HCT116 (cell line): ENCODE measurements around the gene ADCY6. TPM values are rescaled to one million over a fixed set of nuclear protein-coding genes. Genes with fewer than 3 reads are reported as not detected.

Source experiments
- ATAC-seq: fragments of 200-7000 bp; cut with Tn5 transposase; 2 replicates; pipeline ENCODE4 v1.9.1; 2020; ENCODE audit warnings: mild to moderate bottlenecking, moderate library complexity
- BruUV-seq: library from RNA; stranded (reverse); fragments of 400-500 nt; replicated peaks from 2 replicates; lab custom pipeline; 2021; lab: Mats Ljungman, UMichigan
- CTCF ChIA-PET: fragments of 300-600 bp; sonication (Branson Sonifier 250); formaldehyde crosslinking; loops from one replicate; lab custom pipeline; 2021; ENCODE audit warnings: antibody characterized with exemption; lab: Charles Lee
- POLR2A ChIA-PET: fragments of 300-600, 350-600 bp; sonication (Branson Sonifier 250); formaldehyde crosslinking; loops from one replicate; lab custom pipeline; 2021; ENCODE audit warnings: antibody characterized with exemption; lab: Charles Lee
- RAD21 ChIA-PET, 2 experiments: fragments of 300-600 bp; sonication (Branson Sonifier 250); formaldehyde crosslinking; loops; one replicate each; lab custom pipeline; 2023; ENCODE audit warnings: low total read pairs in 2 of 2; ENCODE audit not compliant: uncharacterized antibody in 2 of 2, unreplicated experiment in 2 of 2, low non-redundant PET in 1 of 2; lab: Charles Lee
- DNase-seq: peaks from one replicate; pipeline ENCODE4 v3.0.0-alpha.2; 2010; ENCODE audit warnings: low read depth, low spot score
- H2AFZ ChIP-seq: fragments of 200-600 bp; shearing (Covaris generic), sonication (generic); 2 replicates; pipeline ENCODE4 v1.6.1; 2017; ENCODE audit warnings: low read depth, mixed run types, mixed read lengths, antibody characterized with exemption, low read length; ENCODE audit not compliant: poor library complexity, severe bottlenecking
- H3K27ac ChIP-seq: 2 replicates; pipeline ENCODE4 v1.5.1; 2012; ENCODE audit warnings: low read depth, low read length
- H3K27me3 ChIP-seq: fragments of 200-600 bp; sonication (generic); 2 replicates; pipeline ENCODE4 v1.6.1; 2016; ENCODE audit warnings: mixed run types, low read length, mixed read lengths; ENCODE audit not compliant: insufficient read depth
- H3K36me3 ChIP-seq, 2 experiments: fragments of 200-500 bp in 1 of 2; fragments of 200-600 bp in 1 of 2; sonication (Bioruptor generic) in 1 of 2; sonication (generic) in 1 of 2; 2 replicates each; pipeline versions ENCODE4 v1.5.1 to v1.6.1; 2014 to 2016; ENCODE audit warnings: low read length in 2 of 2, inconsistent platforms in 1 of 2, mixed read lengths in 1 of 2, mixed run types in 1 of 2; ENCODE audit not compliant: insufficient read depth in 2 of 2, control insufficient read depth in 1 of 2
- H3K4me1 ChIP-seq, 2 experiments: fragments of 200-600 bp in 1 of 2; sonication (generic) in 1 of 2; 2 replicates each; pipeline versions ENCODE4 v1.5.1 to v1.6.1; 2012 to 2017; ENCODE audit warnings: low read length in 2 of 2, inconsistent platforms in 1 of 2, mild to moderate bottlenecking in 1 of 2, mixed read lengths in 1 of 2, mixed run types in 1 of 2, moderate library complexity in 1 of 2; ENCODE audit not compliant: insufficient read depth in 2 of 2, control insufficient read depth in 1 of 2
- H3K4me2 ChIP-seq: fragments of 200-600 bp; sonication (generic); 2 replicates; pipeline ENCODE4 v1.6.1; 2017; ENCODE audit warnings: mixed run types, low read length, mixed read lengths
- H3K4me3 ChIP-seq, 2 experiments: fragments of 200-600 bp in 1 of 2; sonication (generic) in 1 of 2; replicated peaks in 1 of 2; 2 replicates each; pipeline ENCODE4 v1.5.1; 2011 to 2016; ENCODE audit warnings: low read length in 2 of 2, control low read depth in 1 of 2, low read depth in 1 of 2, mild to moderate bottlenecking in 1 of 2, mixed read lengths in 1 of 2, mixed run types in 1 of 2
- H3K79me2 ChIP-seq: fragments of 200-600 bp; sonication (generic); 2 replicates; pipeline ENCODE4 v1.6.1; 2017; ENCODE audit warnings: mild to moderate bottlenecking, mixed run types, low read length, moderate library complexity, mixed read lengths; ENCODE audit not compliant: insufficient read depth
- H3K9ac ChIP-seq: fragments of 200-600 bp; sonication (generic); 2 replicates; pipeline ENCODE4 v1.6.1; 2016; ENCODE audit warnings: low read length, mixed read lengths
- H3K9me2 ChIP-seq: fragments of 200-600 bp; sonication (generic), shearing (Covaris generic); 2 replicates; pipeline ENCODE4 v1.6.1; 2017; ENCODE audit warnings: mixed run types, mild to moderate bottlenecking, moderate library complexity; ENCODE audit not compliant: insufficient read depth
- H3K9me3 ChIP-seq, 2 experiments: fragments of 200-500 bp in 1 of 2; fragments of 200-600 bp in 1 of 2; sonication (Bioruptor generic) in 1 of 2; sonication (generic) in 1 of 2; 2 replicates each; pipeline ENCODE4 v1.6.1; 2014 to 2017; ENCODE audit warnings: low read length in 2 of 2, mixed read lengths in 2 of 2, inconsistent platforms in 1 of 2, low read depth in 1 of 2, mild to moderate bottlenecking in 1 of 2, mixed run types in 1 of 2, moderate library complexity in 1 of 2; ENCODE audit not compliant: control insufficient read depth in 1 of 2, insufficient read depth in 1 of 2
- H4K20me1 ChIP-seq: fragments of 200-600 bp; sonication (generic), shearing (Covaris generic); 2 replicates; pipeline ENCODE4 v1.6.1; 2017; ENCODE audit warnings: mixed run types, mild to moderate bottlenecking, moderate library complexity; ENCODE audit not compliant: insufficient read depth
- intact Hi-C: fragments of 100-400 bp; cut with micrococcal nuclease; formaldehyde crosslinking; loops from 2 replicates; pipeline ENCODE4 v1.10.0; 2022
- total RNA-seq: library from RNA; stranded (reverse); gene quantifications from one replicate; pipeline ENCODE4 v1.2.1, GENCODE V29; 2021; ENCODE audit not compliant: unreplicated experiment
- TF ChIP-seq, protein P1 (sequence below), 3 experiments: fragments of 200-600 bp in 1 of 3; sonication (generic) in 1 of 3; IDR thresholded peaks in 2 of 3; conservative IDR thresholded peaks in 1 of 3; 2 replicates each; pipeline ENCODE4 v1.5.1; 2012 to 2017; ENCODE audit warnings: low read depth in 2 of 3, low read length in 2 of 3, antibody characterized with exemption in 1 of 3, borderline replicate concordance in 1 of 3, control low read depth in 1 of 3, mild to moderate bottlenecking in 1 of 3, mixed read lengths in 1 of 3, mixed run types in 1 of 3, moderate library complexity in 1 of 3; ENCODE audit not compliant: insufficient read depth in 1 of 3
- TF ChIP-seq, protein P2 (sequence below): IDR thresholded peaks from 2 replicates; pipeline ENCODE4 v1.6.1; 2011; ENCODE audit warnings: mild to moderate bottlenecking, low read length, moderate library complexity; ENCODE audit not compliant: insufficient replicate concordance; ENCODE audit errors: extremely low read depth

Gene ADCY6
- total RNA-seq, 1 experiment from 2014 or later = 24.9 TPM

DNA sequence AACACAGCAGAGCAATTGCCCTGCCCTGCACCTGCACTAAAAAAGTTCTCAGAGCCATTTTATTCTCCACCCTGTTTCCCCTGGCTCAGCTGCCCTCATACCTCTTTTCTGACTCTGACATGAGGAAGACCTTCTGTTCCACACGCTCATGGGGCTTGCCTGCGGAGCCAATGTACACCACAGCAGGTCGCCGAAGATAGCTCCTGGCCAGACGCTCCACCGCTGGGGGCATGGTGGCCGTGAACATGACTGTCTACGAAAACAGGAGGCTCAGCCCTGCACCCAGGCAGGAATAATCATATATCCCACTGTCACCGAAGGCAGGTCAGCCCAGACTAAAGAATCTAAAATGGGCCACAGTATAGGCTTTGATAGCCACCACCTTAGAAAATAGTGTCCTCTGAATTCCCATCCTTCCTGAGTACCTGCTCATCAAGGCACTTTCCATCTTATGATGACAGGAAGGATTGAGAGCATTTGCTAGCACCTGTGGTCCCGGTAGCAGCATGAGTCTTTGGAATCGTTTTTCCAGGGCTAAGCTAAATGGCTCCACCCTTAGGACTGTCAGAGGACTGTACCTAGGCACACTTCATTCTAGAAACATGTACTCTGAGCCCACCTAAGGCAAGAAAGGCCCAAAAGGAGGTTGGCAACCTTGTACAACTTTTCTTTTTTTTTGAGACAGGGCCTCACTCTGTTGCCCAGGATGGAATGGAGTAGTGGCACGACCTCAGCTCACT is 43.6 kb upstream of the ADCY6 start:
- DNase-seq = no peak
- Histone ChIP-seq H2AFZ (no peak overlapping the region), H4K20me1 (no peaks in the 10 kb centered on the region), H3K36me3 (peaks cover 57 to 60% of the 10 kb centered on the region in 2 experiments; a peak in 3 of 4 replicates), H3K9ac (no peak overlapping the region), H3K9me2 (no peaks in the 10 kb centered on the region), H3K27me3 (no peaks in the 10 kb centered on the region), H3K9me3 (no peaks in the 10 kb centered on the region), H3K4me3 (no peak overlapping the region), H3K4me1 (no peaks in the 10 kb centered on the region), H3K79me2 (no peaks in the 10 kb centered on the region), H3K4me2 (no peak overlapping the region), H3K27ac (no peak overlapping the region)
- RAD21 ChIA-PET = no interaction called here
- no peak for ATAC-seq
- BruUV-seq = no TSS peak
- intact Hi-C loops = no loop called here
- TF ChIP-seq, protein P1, sequence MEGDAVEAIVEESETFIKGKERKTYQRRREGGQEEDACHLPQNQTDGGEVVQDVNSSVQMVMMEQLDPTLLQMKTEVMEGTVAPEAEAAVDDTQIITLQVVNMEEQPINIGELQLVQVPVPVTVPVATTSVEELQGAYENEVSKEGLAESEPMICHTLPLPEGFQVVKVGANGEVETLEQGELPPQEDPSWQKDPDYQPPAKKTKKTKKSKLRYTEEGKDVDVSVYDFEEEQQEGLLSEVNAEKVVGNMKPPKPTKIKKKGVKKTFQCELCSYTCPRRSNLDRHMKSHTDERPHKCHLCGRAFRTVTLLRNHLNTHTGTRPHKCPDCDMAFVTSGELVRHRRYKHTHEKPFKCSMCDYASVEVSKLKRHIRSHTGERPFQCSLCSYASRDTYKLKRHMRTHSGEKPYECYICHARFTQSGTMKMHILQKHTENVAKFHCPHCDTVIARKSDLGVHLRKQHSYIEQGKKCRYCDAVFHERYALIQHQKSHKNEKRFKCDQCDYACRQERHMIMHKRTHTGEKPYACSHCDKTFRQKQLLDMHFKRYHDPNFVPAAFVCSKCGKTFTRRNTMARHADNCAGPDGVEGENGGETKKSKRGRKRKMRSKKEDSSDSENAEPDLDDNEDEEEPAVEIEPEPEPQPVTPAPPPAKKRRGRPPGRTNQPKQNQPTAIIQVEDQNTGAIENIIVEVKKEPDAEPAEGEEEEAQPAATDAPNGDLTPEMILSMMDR (IDR thresholded peaks at IDR 0.05 in 2 of 3, conservative IDR thresholded peaks at IDR 0.05 in 1 of 3; ENCODE audit: borderline replicate concordance in 1 of 3, insufficient read depth in 1 of 3, low read depth in 2 of 3, low read length in 2 of 3) = 0 out of 6 replicates have a peak, but pooled peaks of 1 of the 3 experiments have one; percentile 9
- TF ChIP-seq, protein P2, sequence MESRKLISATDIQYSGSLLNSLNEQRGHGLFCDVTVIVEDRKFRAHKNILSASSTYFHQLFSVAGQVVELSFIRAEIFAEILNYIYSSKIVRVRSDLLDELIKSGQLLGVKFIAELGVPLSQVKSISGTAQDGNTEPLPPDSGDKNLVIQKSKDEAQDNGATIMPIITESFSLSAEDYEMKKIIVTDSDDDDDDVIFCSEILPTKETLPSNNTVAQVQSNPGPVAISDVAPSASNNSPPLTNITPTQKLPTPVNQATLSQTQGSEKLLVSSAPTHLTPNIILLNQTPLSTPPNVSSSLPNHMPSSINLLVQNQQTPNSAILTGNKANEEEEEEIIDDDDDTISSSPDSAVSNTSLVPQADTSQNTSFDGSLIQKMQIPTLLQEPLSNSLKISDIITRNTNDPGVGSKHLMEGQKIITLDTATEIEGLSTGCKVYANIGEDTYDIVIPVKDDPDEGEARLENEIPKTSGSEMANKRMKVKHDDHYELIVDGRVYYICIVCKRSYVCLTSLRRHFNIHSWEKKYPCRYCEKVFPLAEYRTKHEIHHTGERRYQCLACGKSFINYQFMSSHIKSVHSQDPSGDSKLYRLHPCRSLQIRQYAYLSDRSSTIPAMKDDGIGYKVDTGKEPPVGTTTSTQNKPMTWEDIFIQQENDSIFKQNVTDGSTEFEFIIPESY = no peak
- CTCF ChIA-PET = no interaction called here
- POLR2A ChIA-PET = interaction anchor here (1.3 kb wide), 1 partner anchor 13 kb away, joined by 3 read pairs; no protein-coding TSS in a partner anchor
